OCI-LY1 (cell line): ENCODE measurements around the gene DENND10.

Experiments
- CTCF ChIP-seq: fragments of 200-600 bp; sonication (generic), shearing (Covaris generic); IDR thresholded peaks from 2 replicates; pipeline ENCODE4 v1.5.1; 2017; ENCODE audit warnings: mild to moderate bottlenecking, antibody characterized with exemption, low read length, moderate library complexity, mixed read lengths
- EZH2 ChIP-seq: fragments of 200-600 bp; sonication (generic), shearing (Covaris generic); IDR thresholded peaks from 2 replicates; pipeline ENCODE4 v1.8.0; 2017; ENCODE audit warnings: borderline replicate concordance, mixed run types, mild to moderate bottlenecking, antibody characterized with exemption, low read length, moderate library complexity, mixed read lengths

GRCh38 chr10:119058010-119058409, 45.9 kb upstream of the DENND10 start:
- no peak for TF ChIP-seq CTCF
- no peak for TF ChIP-seq EZH2
